ENCODE data around the gene CCDC138.

CCDC138 gene

DNA sequence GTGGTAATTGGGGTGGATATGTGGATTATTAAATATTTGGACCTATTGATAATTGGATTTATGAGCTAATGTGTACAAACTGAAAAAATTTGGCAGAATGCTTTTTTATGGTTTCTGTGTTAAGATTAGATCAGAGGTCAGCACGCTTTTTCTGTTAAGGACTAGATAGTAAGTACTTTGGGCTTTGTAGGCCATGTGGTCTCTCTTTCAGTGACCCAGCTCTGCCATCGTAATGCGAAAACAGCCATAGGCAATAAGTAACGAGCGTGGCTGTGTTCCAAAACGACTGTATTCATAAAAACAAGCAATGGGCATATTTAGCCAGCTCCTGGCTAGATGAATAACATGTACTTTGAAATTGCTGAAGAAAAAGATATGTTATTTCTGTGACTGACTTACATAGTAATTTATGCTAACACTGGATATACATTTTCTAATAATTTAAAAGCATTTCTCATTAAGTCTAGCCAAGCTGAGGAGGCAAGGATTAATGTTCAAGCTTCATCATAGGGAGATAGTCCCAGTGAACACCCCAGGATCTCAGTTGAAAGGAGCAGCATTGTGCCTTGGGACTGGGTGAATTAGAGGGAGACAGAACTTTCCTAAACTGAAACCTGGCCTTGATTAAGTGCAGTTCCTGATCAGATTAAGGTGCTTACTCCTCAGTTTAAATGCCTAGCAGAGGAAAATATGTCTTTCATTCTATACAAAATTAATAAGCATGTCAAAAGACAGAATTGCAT is 20.0 kb downstream of the CCDC138 start:
- H3K27me3 ChIP-seq (replicated peaks; ENCODE audit: control insufficient read depth, insufficient read depth, low read length), result no peaks in the 10 kb centered on the region
- H3K4me3 ChIP-seq (replicated peaks; ENCODE audit: low read depth, low read length), result no peak overlapping the region
- no peak for TF ChIP-seq CTCF (IDR thresholded peaks at IDR 0.05; ENCODE audit: insufficient read depth, low read length, poor library complexity, severe bottlenecking)
- no peak for DNase-seq (ENCODE audit: extremely low read depth, insufficient read length)
- no peaks in the 10 kb centered on the region; the same call in none of the 2 replicates for H3K36me3 ChIP-seq (ENCODE audit: control insufficient read depth, insufficient read depth, low read length)

GRCh38 chr2:108809936-108810335 is 23.4 kb downstream of the CCDC138 start:
- TF ChIP-seq CTCF (IDR thresholded peaks at IDR 0.05; ENCODE audit: insufficient read depth, low read length, poor library complexity, severe bottlenecking), result no peak
- no peak for DNase-seq (ENCODE audit: extremely low read depth, insufficient read length)
- H3K27me3 ChIP-seq (replicated peaks; ENCODE audit: control insufficient read depth, insufficient read depth, low read length), result no peaks in the 10 kb centered on the region
- no peaks in the 10 kb centered on the region; the same call in none of the 2 replicates for H3K36me3 ChIP-seq (ENCODE audit: control insufficient read depth, insufficient read depth, low read length)
- no peak overlapping the region for H3K4me3 ChIP-seq (replicated peaks; ENCODE audit: low read depth, low read length)

- DNase-seq (ENCODE audit: extremely low read depth, insufficient read length), result no peak
- H3K27me3 ChIP-seq (replicated peaks; ENCODE audit: control insufficient read depth, insufficient read depth, low read length), result no peaks in the 10 kb centered on the region
- H3K36me3 ChIP-seq (ENCODE audit: control insufficient read depth, insufficient read depth, low read length), result no peaks in the 10 kb centered on the region; the same call in none of the 2 replicates
- no peak for TF ChIP-seq CTCF (IDR thresholded peaks at IDR 0.05; ENCODE audit: insufficient read depth, low read length, poor library complexity, severe bottlenecking)
- H3K4me3 ChIP-seq (replicated peaks; ENCODE audit: low read depth, low read length), result no peak overlapping the region
Measured at GRCh38 chr2:108810993-108811957, 24.7 kb downstream of the CCDC138 start.

GRCh38 chr2:108813732-108814131 is 27.2 kb downstream of the CCDC138 start:
- no peak for TF ChIP-seq CTCF (IDR thresholded peaks at IDR 0.05; ENCODE audit: insufficient read depth, low read length, poor library complexity, severe bottlenecking)
- H3K4me3 ChIP-seq (replicated peaks; ENCODE audit: low read depth, low read length), result no peak overlapping the region
- peaks cover 5% of the 10 kb centered on the region for H3K36me3 ChIP-seq (ENCODE audit: control insufficient read depth, insufficient read depth, low read length)
- DNase-seq (ENCODE audit: extremely low read depth, insufficient read length), result no peak
- no peaks in the 10 kb centered on the region for H3K27me3 ChIP-seq (replicated peaks; ENCODE audit: control insufficient read depth, insufficient read depth, low read length)

GRCh38 chr2:108820482-108820881 is 33.9 kb downstream of the CCDC138 start:
- no peak for TF ChIP-seq CTCF (IDR thresholded peaks at IDR 0.05; ENCODE audit: insufficient read depth, low read length, poor library complexity, severe bottlenecking)
- Histone ChIP-seq H3K36me3 (ENCODE audit: control insufficient read depth, insufficient read depth, low read length) (peaks cover 8% of the 10 kb centered on the region), H3K4me3 (replicated peaks; ENCODE audit: low read depth, low read length) (no peak overlapping the region), H3K27me3 (replicated peaks; ENCODE audit: control insufficient read depth, insufficient read depth, low read length) (no peaks in the 10 kb centered on the region)
- DNase-seq (ENCODE audit: extremely low read depth, insufficient read length), result no peak

Measured in GM06990 (cell line).